Adipose tissue (tissue), 3 donors: ENCODE measurements around the gene TBC1D3B. TPM values are rescaled to one million over a fixed set of nuclear protein-coding genes. Genes with fewer than 3 reads are reported as not detected.

Source experiments
- H3K27ac ChIP-seq: one replicate; pipeline ENCODE4 v1.5.1; 2013; ENCODE audit warnings: low read depth, low read length
- WGBS, 3 donors: extraction: QIAGEN DNeasy Blood & Tissue Kit; methylation state at CpG; one replicate each; pipeline ENCODE4 v1.1.7; 2013; 5-methylcytosine and 5-hydroxymethylcytosine counted together
- polyA plus RNA-seq, 3 donors: library from polyadenylated mRNA; stranded (reverse); fragments of 200-250 nt; gene quantifications; one replicate each; pipeline ENCODE4 v1.2.3, GENCODE V29; 2013
- donor health status: healthy with polysubstance abuse.
- donor health status: Bipolar disorder and iron deficiency.
- donor health status: healthy.

The TBC1D3B gene
- polyA plus RNA-seq, 3 donors = 0.82 to 1.5 TPM; not detected in 1

- H3K27ac ChIP-seq = no peak overlapping the region
- 27 to 42% (median 42%) methylated on average over 5 of the region's 5 CpGs for whole genome bisulfite sequencing, 3 donors
Measured at GRCh38 chr17:36117505-36118382, 58.7 kb downstream of the TBC1D3B start.

Other genes starting within 250 kb of the TBC1D3B start
- gene RDM1, start 245.9 kb downstream of the TBC1D3B start, polyA plus RNA-seq = not detected
- gene LYZL6, start 232.9 kb downstream of the TBC1D3B start, polyA plus RNA-seq = not detected
- under 1 TPM; 0.09 to 0.45 (median 0.17) TPM for gene CCL16, start 195.1 kb downstream of the TBC1D3B start, polyA plus RNA-seq
- 100 to 1,000 TPM in 1 of 3 donors, 10 to 100 TPM in 2; 30.9 to 170 (median 91.0) TPM for gene CCL14, start 189.9 kb downstream of the TBC1D3B start, polyA plus RNA-seq
- gene CCL15, start 175.1 kb downstream of the TBC1D3B start, polyA plus RNA-seq = under 1 TPM in 1 of 3 donors, not detected in 2; 0.07 TPM
- gene CCL23, start 158.7 kb downstream of the TBC1D3B start, polyA plus RNA-seq = 1 to 10 TPM in 2 of 3 donors, under 1 TPM in 1; 0.66 to 5.3 (median 2.4) TPM
- 10 to 100 TPM in 1 of 3 donors, 1 to 10 TPM in 2; 1.4 to 12.0 (median 2.4) TPM for gene CCL18, start 112.4 kb downstream of the TBC1D3B start, polyA plus RNA-seq
- 1 to 10 TPM in 2 of 3 donors, under 1 TPM in 1; 0.70 to 9.2 (median 5.4) TPM for gene CCL3, start 86.5 kb downstream of the TBC1D3B start, polyA plus RNA-seq
- gene CCL4, start 72.8 kb downstream of the TBC1D3B start, polyA plus RNA-seq = 1 to 10 TPM in 2 of 3 donors, under 1 TPM in 1; 0.84 to 9.4 (median 4.8) TPM
- gene CCL3L1, start 20.1 kb upstream of the TBC1D3B start, polyA plus RNA-seq = under 1 TPM in 1 of 3 donors, not detected in 2; 0.82 TPM
- 1 to 10 TPM in 1 of 3 donors, not detected in 2; 2.1 TPM for gene CCL4L2, start 34.4 kb upstream of the TBC1D3B start, polyA plus RNA-seq
- gene TBC1D3I, start 87.9 kb upstream of the TBC1D3B start, polyA plus RNA-seq = under 1 TPM in 2 of 3 donors, not detected in 1; 0.12 to 0.66 TPM
- gene TBC1D3G, start 147.2 kb upstream of the TBC1D3B start, polyA plus RNA-seq = 1 to 10 TPM in 1 of 3 donors, not detected in 2; 6.2 TPM
- not detected for gene TBC1D3H, start 211.8 kb upstream of the TBC1D3B start, polyA plus RNA-seq